ENCODE measurements around the gene CDH10.

DNA sequence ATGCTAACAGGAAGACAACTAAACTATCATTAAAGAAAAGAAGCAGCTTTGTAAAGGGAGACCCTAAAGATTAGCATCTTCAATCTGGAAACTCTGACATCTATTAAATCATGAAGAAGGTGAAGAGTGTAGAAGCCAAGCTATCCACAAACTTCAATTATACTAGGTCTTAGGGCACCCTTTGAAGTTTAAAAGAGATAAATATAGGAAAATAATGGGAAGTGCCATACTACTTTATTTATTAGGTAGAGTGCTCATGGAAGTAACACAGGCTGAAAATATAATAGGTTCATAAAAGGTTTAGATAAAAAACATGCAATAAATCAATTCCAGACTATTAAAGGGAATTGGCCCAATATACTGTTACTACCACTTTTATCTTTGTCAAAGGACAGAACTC, 19.9 kb downstream of the CDH10 start:
- TF ChIP-seq, protein P1, sequence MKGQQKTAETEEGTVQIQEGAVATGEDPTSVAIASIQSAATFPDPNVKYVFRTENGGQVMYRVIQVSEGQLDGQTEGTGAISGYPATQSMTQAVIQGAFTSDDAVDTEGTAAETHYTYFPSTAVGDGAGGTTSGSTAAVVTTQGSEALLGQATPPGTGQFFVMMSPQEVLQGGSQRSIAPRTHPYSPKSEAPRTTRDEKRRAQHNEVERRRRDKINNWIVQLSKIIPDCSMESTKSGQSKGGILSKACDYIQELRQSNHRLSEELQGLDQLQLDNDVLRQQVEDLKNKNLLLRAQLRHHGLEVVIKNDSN (IDR thresholded peaks at IDR 0.05; ENCODE audit: borderline replicate concordance, low read depth), result no peak
- TF ChIP-seq, protein P2, sequence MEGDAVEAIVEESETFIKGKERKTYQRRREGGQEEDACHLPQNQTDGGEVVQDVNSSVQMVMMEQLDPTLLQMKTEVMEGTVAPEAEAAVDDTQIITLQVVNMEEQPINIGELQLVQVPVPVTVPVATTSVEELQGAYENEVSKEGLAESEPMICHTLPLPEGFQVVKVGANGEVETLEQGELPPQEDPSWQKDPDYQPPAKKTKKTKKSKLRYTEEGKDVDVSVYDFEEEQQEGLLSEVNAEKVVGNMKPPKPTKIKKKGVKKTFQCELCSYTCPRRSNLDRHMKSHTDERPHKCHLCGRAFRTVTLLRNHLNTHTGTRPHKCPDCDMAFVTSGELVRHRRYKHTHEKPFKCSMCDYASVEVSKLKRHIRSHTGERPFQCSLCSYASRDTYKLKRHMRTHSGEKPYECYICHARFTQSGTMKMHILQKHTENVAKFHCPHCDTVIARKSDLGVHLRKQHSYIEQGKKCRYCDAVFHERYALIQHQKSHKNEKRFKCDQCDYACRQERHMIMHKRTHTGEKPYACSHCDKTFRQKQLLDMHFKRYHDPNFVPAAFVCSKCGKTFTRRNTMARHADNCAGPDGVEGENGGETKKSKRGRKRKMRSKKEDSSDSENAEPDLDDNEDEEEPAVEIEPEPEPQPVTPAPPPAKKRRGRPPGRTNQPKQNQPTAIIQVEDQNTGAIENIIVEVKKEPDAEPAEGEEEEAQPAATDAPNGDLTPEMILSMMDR (IDR thresholded peaks at IDR 0.05), result no peak
- TF ChIP-seq, protein P3, sequence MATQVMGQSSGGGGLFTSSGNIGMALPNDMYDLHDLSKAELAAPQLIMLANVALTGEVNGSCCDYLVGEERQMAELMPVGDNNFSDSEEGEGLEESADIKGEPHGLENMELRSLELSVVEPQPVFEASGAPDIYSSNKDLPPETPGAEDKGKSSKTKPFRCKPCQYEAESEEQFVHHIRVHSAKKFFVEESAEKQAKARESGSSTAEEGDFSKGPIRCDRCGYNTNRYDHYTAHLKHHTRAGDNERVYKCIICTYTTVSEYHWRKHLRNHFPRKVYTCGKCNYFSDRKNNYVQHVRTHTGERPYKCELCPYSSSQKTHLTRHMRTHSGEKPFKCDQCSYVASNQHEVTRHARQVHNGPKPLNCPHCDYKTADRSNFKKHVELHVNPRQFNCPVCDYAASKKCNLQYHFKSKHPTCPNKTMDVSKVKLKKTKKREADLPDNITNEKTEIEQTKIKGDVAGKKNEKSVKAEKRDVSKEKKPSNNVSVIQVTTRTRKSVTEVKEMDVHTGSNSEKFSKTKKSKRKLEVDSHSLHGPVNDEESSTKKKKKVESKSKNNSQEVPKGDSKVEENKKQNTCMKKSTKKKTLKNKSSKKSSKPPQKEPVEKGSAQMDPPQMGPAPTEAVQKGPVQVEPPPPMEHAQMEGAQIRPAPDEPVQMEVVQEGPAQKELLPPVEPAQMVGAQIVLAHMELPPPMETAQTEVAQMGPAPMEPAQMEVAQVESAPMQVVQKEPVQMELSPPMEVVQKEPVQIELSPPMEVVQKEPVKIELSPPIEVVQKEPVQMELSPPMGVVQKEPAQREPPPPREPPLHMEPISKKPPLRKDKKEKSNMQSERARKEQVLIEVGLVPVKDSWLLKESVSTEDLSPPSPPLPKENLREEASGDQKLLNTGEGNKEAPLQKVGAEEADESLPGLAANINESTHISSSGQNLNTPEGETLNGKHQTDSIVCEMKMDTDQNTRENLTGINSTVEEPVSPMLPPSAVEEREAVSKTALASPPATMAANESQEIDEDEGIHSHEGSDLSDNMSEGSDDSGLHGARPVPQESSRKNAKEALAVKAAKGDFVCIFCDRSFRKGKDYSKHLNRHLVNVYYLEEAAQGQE (IDR thresholded peaks at IDR 0.05; ENCODE audit: low read depth, low read length), result no peak
- TF ChIP-seq NFIC (IDR thresholded peaks at IDR 0.05; ENCODE audit: borderline replicate concordance) (no peak), RAD21 (IDR thresholded peaks at IDR 0.05; ENCODE audit: low read length) (no peak), EP300 (IDR thresholded peaks at IDR 0.05; ENCODE audit: borderline replicate concordance in 1 of 2, low read depth in 1 of 2, low read length in 1 of 2) (no peak), POLR2AphosphoS5 (IDR thresholded peaks at IDR 0.05; ENCODE audit: low read depth, low read length) (no peak), MEF2A (IDR thresholded peaks at IDR 0.05; ENCODE audit: borderline replicate concordance, low read depth) (no peak), TAF1 (IDR thresholded peaks at IDR 0.05; ENCODE audit: borderline replicate concordance, low read depth, low read length) (no peak)
- TF ChIP-seq, protein P4, sequence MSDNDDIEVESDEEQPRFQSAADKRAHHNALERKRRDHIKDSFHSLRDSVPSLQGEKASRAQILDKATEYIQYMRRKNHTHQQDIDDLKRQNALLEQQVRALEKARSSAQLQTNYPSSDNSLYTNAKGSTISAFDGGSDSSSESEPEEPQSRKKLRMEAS (IDR thresholded peaks at IDR 0.05; ENCODE audit: low read depth), result no peak
